Measurements from ENCODE around the gene SERPINA7. TPM values are rescaled to one million over a fixed set of nuclear protein-coding genes. Genes with fewer than 3 reads are reported as not detected.

The SERPINA7 gene
- total RNA-seq, 1 experiment from 2014 or later, result not detected

DNA sequence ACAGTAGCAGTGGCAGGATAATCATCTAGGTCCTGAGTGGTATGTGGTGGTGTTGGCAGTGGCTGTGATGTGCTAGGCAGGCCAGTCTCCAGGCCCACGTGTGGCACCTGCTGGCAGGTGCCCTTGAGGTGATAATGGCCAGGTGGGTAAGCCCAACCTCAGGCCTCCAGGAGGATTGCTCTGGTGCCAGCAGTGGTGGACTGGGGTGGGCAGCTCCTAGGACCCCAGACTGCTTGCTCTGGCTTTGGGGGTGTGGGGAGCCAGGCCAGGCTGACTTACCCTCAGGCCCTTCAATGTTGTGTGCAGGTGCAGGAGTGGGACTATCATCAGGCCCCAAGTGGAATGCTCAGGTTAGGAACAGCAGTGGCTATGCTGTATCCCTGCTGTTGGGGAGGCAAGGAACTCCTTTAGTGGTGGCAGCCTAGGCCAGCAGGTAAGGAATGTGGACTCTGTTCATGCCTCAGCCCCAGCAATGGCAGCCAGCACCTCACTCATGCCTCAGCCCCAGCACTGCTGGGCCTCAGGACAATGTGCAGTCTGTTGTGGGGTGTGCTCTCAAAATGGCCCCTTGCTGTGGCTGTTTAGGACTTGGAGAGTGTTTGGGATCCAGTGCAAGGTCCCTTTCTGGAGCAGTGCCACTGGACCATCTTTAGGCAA lies 24.3 kb downstream of the SERPINA7 start:
- Histone ChIP-seq H4K20me1 (ENCODE audit: control insufficient read depth, insufficient read depth, insufficient read length) (no peaks in the 10 kb centered on the region), H2AK5ac (ENCODE audit: insufficient read length, low read length) (no peak overlapping the region), H3K14ac (ENCODE audit: insufficient read depth, low read length) (no peak overlapping the region; the same call in 1 of the 2 replicates), H2AFZ (ENCODE audit: low read length) (no peak overlapping the region), H4K91ac (ENCODE audit: insufficient read length, low read depth, low read length) (no peak overlapping the region), H2BK15ac (ENCODE audit: low read depth, low read length) (no peak overlapping the region), H4K5ac (ENCODE audit: insufficient read length, low read depth, low read length) (no peak overlapping the region), H3K56ac (ENCODE audit: insufficient read length, low read depth, low read length) (no peak overlapping the region), H3K79me2 (ENCODE audit: insufficient read depth, low read length) (no peaks in the 10 kb centered on the region), H3K23ac (ENCODE audit: insufficient read length, low read depth, low read length) (no peak overlapping the region), H4K8ac (replicated peaks; ENCODE audit: insufficient read length, low read depth, low read length) (no peak overlapping the region), H3K4ac (ENCODE audit: low read depth, low read length) (no peak overlapping the region), H3K79me1 (ENCODE audit: insufficient read depth, low read depth, low read length, poor library complexity, severe bottlenecking) (no peaks in the 10 kb centered on the region), H2BK12ac (ENCODE audit: insufficient read length, low read depth, low read length) (no peak overlapping the region), H3K27me3 (ENCODE audit: insufficient read depth, low read length) (no peaks in the 10 kb centered on the region), H2BK20ac (ENCODE audit: low read depth, low read length, poor library complexity, severe bottlenecking) (no peak overlapping the region), H3T11ph (ENCODE audit: low read length) (no peak overlapping the region), H3K18ac (ENCODE audit: insufficient read length, low read depth, low read length) (no peak overlapping the region), H3K9ac (ENCODE audit: extremely low read depth, insufficient read length, low read length) (no peak overlapping the region), H3K4me2 (ENCODE audit: insufficient read depth, insufficient read length, low read length) (no peak overlapping the region), H2BK120ac (ENCODE audit: low read depth, low read length, poor library complexity, severe bottlenecking) (no peak overlapping the region), H3K4me1 (ENCODE audit: insufficient read depth, low read length) (no peaks in the 10 kb centered on the region), H3K9me3 (ENCODE audit: control insufficient read depth, low read depth, low read length) (peaks cover 18% of the 10 kb centered on the region), H2BK5ac (ENCODE audit: insufficient read length, low read length) (no peak overlapping the region), H3K23me2 (ENCODE audit: insufficient read length, low read depth, low read length, poor library complexity, severe bottlenecking) (no peaks in the 10 kb centered on the region), H3K27ac (ENCODE audit: insufficient read length, low read depth, low read length) (no peak overlapping the region)
- H3K27ac Mint-ChIP-seq, result no peak overlapping the region
- H3K4me1 Mint-ChIP-seq, result no peaks in the 10 kb centered on the region
- no peak overlapping the region for H3K4me3 Mint-ChIP-seq
- WGBS (ENCODE audit: extremely low coverage, insufficient read length, low lambda C conversion rate), result no CpG with 5 or more reads among the region's 1 CpG
- peaks cover 0 to 10% (median 3%) of the 10 kb centered on the region in 3 experiments; a peak in 2 of 7 replicates for H3K36me3 Mint-ChIP-seq (ENCODE audit: insufficient read depth in 1 of 3, low read depth in 3 of 3)
- no peak for DNase-seq
- H3K27me3 Mint-ChIP-seq (ENCODE audit: low read depth), result no peaks in the 10 kb centered on the region
- TF ChIP-seq, protein P1, sequence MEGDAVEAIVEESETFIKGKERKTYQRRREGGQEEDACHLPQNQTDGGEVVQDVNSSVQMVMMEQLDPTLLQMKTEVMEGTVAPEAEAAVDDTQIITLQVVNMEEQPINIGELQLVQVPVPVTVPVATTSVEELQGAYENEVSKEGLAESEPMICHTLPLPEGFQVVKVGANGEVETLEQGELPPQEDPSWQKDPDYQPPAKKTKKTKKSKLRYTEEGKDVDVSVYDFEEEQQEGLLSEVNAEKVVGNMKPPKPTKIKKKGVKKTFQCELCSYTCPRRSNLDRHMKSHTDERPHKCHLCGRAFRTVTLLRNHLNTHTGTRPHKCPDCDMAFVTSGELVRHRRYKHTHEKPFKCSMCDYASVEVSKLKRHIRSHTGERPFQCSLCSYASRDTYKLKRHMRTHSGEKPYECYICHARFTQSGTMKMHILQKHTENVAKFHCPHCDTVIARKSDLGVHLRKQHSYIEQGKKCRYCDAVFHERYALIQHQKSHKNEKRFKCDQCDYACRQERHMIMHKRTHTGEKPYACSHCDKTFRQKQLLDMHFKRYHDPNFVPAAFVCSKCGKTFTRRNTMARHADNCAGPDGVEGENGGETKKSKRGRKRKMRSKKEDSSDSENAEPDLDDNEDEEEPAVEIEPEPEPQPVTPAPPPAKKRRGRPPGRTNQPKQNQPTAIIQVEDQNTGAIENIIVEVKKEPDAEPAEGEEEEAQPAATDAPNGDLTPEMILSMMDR (conservative IDR thresholded peaks at IDR 0.05), result no peak
- H3K9me3 Mint-ChIP-seq, result peaks cover 52 to 84% of the 10 kb centered on the region in 2 experiments

Measured in H9 (cell line).